GM12878 (cell line): ENCODE results near the gene PCDHGB5. TPM values are rescaled to one million over a fixed set of nuclear protein-coding genes. Genes with fewer than 3 reads are reported as not detected.

Source experiments
- ATAC-seq: fragments of 200-7000 bp; cut with Tn5 transposase; 3 replicates; pipeline ENCODE4 v1.9.1; 2020; ENCODE audit warnings: mild to moderate bottlenecking, moderate library complexity
- BruUV-seq: library from RNA; stranded (reverse); fragments of 400-500 nt; replicated peaks from 2 replicates; lab custom pipeline; 2021; lab: Mats Ljungman, UMichigan
- CTCF ChIA-PET: fragments of 300-600 bp; sonication (Branson Sonifier 250); formaldehyde crosslinking; extraction: SDS; loops from one replicate; lab custom pipeline; 2021; ENCODE audit warnings: inconsistent platforms; lab: Yijun Ruan, JAX
- POLR2A ChIA-PET: fragments of 350-600 bp; formaldehyde crosslinking; extraction: SDS; loops from one replicate; lab custom pipeline; 2021; ENCODE audit warnings: inconsistent platforms; lab: Charles Lee
- RAD21 ChIA-PET: fragments of 300-600 bp; sonication (Branson Sonifier 250); formaldehyde crosslinking; loops from one replicate; lab custom pipeline; 2023; ENCODE audit warnings: antibody characterized with exemption; ENCODE audit not compliant: unreplicated experiment; lab: Charles Lee
- SMC1A ChIA-PET: fragments of 300-600 bp; sonication (Branson Sonifier 250); formaldehyde crosslinking; loops from one replicate; lab custom pipeline; 2023; ENCODE audit not compliant: unreplicated experiment, uncharacterized antibody; lab: Charles Lee
- DNase-seq: peaks from one replicate; pipeline ENCODE4 v3.0.0-alpha.2; 2011; ENCODE audit warnings: low read depth, low spot score
- FAIRE-seq: peaks from 3 replicates; lab custom pipeline; 2011; peaks lifted over from hg19 to GRCh38; lab: Jason Lieb, UNC
- H2AFZ ChIP-seq: 2 replicates; pipeline ENCODE4 v1.6.0; 2011; ENCODE audit warnings: low read depth, low read length, control low read depth; ENCODE audit not compliant: control insufficient read depth
- H3K27ac ChIP-seq: 2 replicates; pipeline ENCODE4 v1.5.1; 2011; ENCODE audit warnings: control low read depth; ENCODE audit not compliant: control insufficient read depth, insufficient read depth
- H3K27me3 ChIP-seq, 2 experiments: replicated peaks in 1 of 2; 2 replicates each; pipeline versions ENCODE4 v1.6.0 to v1.6.1; 2011; ENCODE audit warnings: low read length in 1 of 2; ENCODE audit not compliant: control insufficient read depth in 2 of 2, insufficient read depth in 2 of 2
- H3K36me3 ChIP-seq, 2 experiments: 2 replicates each; pipeline ENCODE4 v1.5.1; 2011; ENCODE audit warnings: low read length in 1 of 2; ENCODE audit not compliant: control insufficient read depth in 2 of 2, insufficient read depth in 2 of 2
- H3K4me1 ChIP-seq: 2 replicates; pipeline ENCODE4 v1.6.1; 2011; ENCODE audit warnings: mild to moderate bottlenecking, low read length, moderate library complexity, mixed read lengths; ENCODE audit not compliant: control insufficient read depth, insufficient read depth
- H3K4me2 ChIP-seq: 2 replicates; pipeline ENCODE4 v1.6.0; 2011; ENCODE audit warnings: control low read depth; ENCODE audit not compliant: control insufficient read depth, insufficient read depth
- H3K4me3 ChIP-seq: fragments of 200-600 bp; sonication (generic); 2 replicates; pipeline ENCODE4 v1.5.1; 2016
- H3K79me2 ChIP-seq: 2 replicates; pipeline ENCODE4 v1.6.0; 2011; ENCODE audit warnings: low read length; ENCODE audit not compliant: control insufficient read depth, insufficient read depth
- H3K9ac ChIP-seq: 2 replicates; pipeline ENCODE4 v1.8.0; 2011; ENCODE audit warnings: low read length, control low read depth, mixed read lengths; ENCODE audit not compliant: control insufficient read depth, insufficient read depth
- H3K9me3 ChIP-seq: replicated peaks from 3 replicates; pipeline ENCODE4 v1.5.1; 2011; ENCODE audit warnings: mild to moderate bottlenecking, low read length; ENCODE audit not compliant: control insufficient read depth, insufficient read depth
- H4K20me1 ChIP-seq: 2 replicates; pipeline ENCODE4 v1.6.0; 2011; ENCODE audit not compliant: control insufficient read depth, insufficient read depth
- CBFB ChIP-seq: IDR thresholded peaks from 2 replicates; pipeline ENCODE4 v1.6.1; 2016; ENCODE audit warnings: antibody characterized with exemption, low read depth
- NR2C1 ChIP-seq: fragments of 450-650 bp; IDR thresholded peaks from 2 replicates; pipeline ENCODE4 v1.6.1; 2017; ENCODE audit warnings: antibody characterized with exemption, mild to moderate bottlenecking, moderate library complexity
- SRF ChIP-seq, 2 experiments: IDR thresholded peaks; 2 replicates each; pipeline ENCODE4 v1.6.1; 2011; ENCODE audit warnings: low read depth in 2 of 2, low read length in 2 of 2, mild to moderate bottlenecking in 1 of 2, moderate library complexity in 1 of 2
- YBX1 ChIP-seq: fragments of 450-650 bp; IDR thresholded peaks from 2 replicates; pipeline ENCODE4 v1.6.1; 2016; ENCODE audit warnings: antibody characterized with exemption
- ZNF384 ChIP-seq: IDR thresholded peaks from 2 replicates; pipeline ENCODE4 v1.6.1; 2012; ENCODE audit warnings: low read depth, mild to moderate bottlenecking, low read length, improper control_type of control experiment, borderline replicate concordance
- WGBS: methylation state at CpG from one replicate; pipeline ENCODE4 v1.1.6; 2016; ENCODE audit warnings: low lambda C conversion rate; ENCODE audit not compliant: insufficient replicate concordance, insufficient coverage; ENCODE audit errors: missing lambda C conversion rate; 5-methylcytosine and 5-hydroxymethylcytosine counted together
- in situ Hi-C: fragments of 300-500 bp; cut with MboI; formaldehyde crosslinking; loops from 9 replicates; pipeline ENCODE4 v1.14.3; 2018; ENCODE audit warnings: mixed read lengths
- intact Hi-C: fragments of 100-400 bp; cut with micrococcal nuclease; formaldehyde crosslinking; loops from one replicate; pipeline ENCODE4 v1.14.2; 2022; ENCODE audit not compliant: unreplicated experiment
- polyA plus RNA-seq, 11 experiments: library from polyadenylated mRNA; depleted of rRNA in 4 of 11; unstranded in 6 of 11; stranded (reverse) in 5 of 11; fragments of >200 nt; fragmentation: Nextera tagmentation in 4 of 11; fragmentation: Illumina TruSeq in 1 of 11; extraction: Ambion mirVana in 4 of 11; extraction: Trizol in 1 of 11; gene quantifications; 1 replicate in 1 of 11; 2 replicates in 10 of 11; pipeline versions ENCODE4 v1.2.1 to v1.2.3, GENCODE V29; 2011 to 2016; ENCODE audit warnings: inconsistent platforms in 2 of 11, missing spikeins in 2 of 11, low read depth in 1 of 11
- total RNA-seq, 4 experiments: library from RNA; depleted of rRNA in 3 of 4; stranded (reverse); fragments of >200 nt in 3 of 4; fragmentation: Illumina TruSeq in 1 of 4; extraction: Trizol in 1 of 4; gene quantifications; 2 replicates each; pipeline versions ENCODE4 v1.2.1 to v1.2.3, GENCODE V29; 2013 to 2021
- TF ChIP-seq, protein P1 (sequence below): fragments of 150-350 bp; IDR thresholded peaks from 2 replicates; pipeline ENCODE4 v1.6.1; 2014; ENCODE audit warnings: mild to moderate bottlenecking, low read depth, low read length
- TF ChIP-seq, protein P2 (sequence below): fragments of 450-650 bp; IDR thresholded peaks from 2 replicates; pipeline ENCODE4 v1.6.1; 2014; ENCODE audit warnings: mild to moderate bottlenecking
- TF ChIP-seq, protein P3 (sequence below): fragments of 450-650 bp; IDR thresholded peaks from 2 replicates; pipeline ENCODE4 v1.6.1; 2017; ENCODE audit warnings: mild to moderate bottlenecking
- TF ChIP-seq, protein P4 (sequence below): fragments of 450-650 bp; IDR thresholded peaks from 2 replicates; pipeline ENCODE4 v1.6.1; 2017; ENCODE audit warnings: mild to moderate bottlenecking, moderate library complexity

The PCDHGB5 gene
- total and polyA plus RNA-seq, 10 of the 15 experiments (the other 5 are each of a cell fraction or from before 2014, with no cell fraction given) = 0.02 to 2.3 (median 1.3) TPM; not detected in 1

DNA sequence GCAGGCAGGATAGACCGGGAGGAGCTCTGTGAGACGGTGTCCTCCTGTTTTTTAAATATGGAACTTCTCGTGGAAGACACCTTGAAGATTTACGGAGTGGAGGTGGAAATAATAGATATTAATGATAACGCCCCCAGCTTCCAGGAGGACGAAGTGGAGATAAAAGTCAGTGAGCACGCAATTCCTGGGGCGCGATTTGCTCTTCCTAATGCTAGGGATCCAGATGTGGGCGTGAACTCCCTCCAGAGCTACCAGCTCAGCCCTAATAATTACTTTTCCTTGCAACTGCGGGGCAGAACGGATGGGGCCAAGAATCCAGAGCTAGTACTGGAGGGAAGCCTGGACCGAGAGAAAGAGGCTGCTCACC lies 23.7 kb downstream of the PCDHGB5 start:
- Histone ChIP-seq H3K9me3 (peaks cover 15% of the 10 kb centered on the region; the same call in 2 of the 3 replicates), H3K27me3 (no peaks in the 10 kb centered on the region; a peak in 1 of 4 replicates), H3K79me2 (no peaks in the 10 kb centered on the region), H2AFZ (peak overlapping the region; percentile 98), H3K27ac (no peak overlapping the region)
- WGBS = 32% methylated on average over 13 of the region's 13 CpGs
- in situ Hi-C loops = no loop called here
- TF ChIP-seq CBFB = no peak
- TF ChIP-seq, protein P1, sequence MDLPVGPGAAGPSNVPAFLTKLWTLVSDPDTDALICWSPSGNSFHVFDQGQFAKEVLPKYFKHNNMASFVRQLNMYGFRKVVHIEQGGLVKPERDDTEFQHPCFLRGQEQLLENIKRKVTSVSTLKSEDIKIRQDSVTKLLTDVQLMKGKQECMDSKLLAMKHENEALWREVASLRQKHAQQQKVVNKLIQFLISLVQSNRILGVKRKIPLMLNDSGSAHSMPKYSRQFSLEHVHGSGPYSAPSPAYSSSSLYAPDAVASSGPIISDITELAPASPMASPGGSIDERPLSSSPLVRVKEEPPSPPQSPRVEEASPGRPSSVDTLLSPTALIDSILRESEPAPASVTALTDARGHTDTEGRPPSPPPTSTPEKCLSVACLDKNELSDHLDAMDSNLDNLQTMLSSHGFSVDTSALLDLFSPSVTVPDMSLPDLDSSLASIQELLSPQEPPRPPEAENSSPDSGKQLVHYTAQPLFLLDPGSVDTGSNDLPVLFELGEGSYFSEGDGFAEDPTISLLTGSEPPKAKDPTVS = no peak
- TF ChIP-seq, protein P2, sequence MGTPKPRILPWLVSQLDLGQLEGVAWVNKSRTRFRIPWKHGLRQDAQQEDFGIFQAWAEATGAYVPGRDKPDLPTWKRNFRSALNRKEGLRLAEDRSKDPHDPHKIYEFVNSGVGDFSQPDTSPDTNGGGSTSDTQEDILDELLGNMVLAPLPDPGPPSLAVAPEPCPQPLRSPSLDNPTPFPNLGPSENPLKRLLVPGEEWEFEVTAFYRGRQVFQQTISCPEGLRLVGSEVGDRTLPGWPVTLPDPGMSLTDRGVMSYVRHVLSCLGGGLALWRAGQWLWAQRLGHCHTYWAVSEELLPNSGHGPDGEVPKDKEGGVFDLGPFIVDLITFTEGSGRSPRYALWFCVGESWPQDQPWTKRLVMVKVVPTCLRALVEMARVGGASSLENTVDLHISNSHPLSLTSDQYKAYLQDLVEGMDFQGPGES = no peak
- TF ChIP-seq YBX1 = no peak
- no peak for TF ChIP-seq ZNF384
- TF ChIP-seq, protein P3, sequence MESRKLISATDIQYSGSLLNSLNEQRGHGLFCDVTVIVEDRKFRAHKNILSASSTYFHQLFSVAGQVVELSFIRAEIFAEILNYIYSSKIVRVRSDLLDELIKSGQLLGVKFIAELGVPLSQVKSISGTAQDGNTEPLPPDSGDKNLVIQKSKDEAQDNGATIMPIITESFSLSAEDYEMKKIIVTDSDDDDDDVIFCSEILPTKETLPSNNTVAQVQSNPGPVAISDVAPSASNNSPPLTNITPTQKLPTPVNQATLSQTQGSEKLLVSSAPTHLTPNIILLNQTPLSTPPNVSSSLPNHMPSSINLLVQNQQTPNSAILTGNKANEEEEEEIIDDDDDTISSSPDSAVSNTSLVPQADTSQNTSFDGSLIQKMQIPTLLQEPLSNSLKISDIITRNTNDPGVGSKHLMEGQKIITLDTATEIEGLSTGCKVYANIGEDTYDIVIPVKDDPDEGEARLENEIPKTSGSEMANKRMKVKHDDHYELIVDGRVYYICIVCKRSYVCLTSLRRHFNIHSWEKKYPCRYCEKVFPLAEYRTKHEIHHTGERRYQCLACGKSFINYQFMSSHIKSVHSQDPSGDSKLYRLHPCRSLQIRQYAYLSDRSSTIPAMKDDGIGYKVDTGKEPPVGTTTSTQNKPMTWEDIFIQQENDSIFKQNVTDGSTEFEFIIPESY = no peak
- TF ChIP-seq NR2C1 = no peak
- no peak for TF ChIP-seq SRF (IDR thresholded peaks at IDR 0.05; ENCODE audit: low read depth in 2 of 2, low read length in 2 of 2)
- TF ChIP-seq, protein P4, sequence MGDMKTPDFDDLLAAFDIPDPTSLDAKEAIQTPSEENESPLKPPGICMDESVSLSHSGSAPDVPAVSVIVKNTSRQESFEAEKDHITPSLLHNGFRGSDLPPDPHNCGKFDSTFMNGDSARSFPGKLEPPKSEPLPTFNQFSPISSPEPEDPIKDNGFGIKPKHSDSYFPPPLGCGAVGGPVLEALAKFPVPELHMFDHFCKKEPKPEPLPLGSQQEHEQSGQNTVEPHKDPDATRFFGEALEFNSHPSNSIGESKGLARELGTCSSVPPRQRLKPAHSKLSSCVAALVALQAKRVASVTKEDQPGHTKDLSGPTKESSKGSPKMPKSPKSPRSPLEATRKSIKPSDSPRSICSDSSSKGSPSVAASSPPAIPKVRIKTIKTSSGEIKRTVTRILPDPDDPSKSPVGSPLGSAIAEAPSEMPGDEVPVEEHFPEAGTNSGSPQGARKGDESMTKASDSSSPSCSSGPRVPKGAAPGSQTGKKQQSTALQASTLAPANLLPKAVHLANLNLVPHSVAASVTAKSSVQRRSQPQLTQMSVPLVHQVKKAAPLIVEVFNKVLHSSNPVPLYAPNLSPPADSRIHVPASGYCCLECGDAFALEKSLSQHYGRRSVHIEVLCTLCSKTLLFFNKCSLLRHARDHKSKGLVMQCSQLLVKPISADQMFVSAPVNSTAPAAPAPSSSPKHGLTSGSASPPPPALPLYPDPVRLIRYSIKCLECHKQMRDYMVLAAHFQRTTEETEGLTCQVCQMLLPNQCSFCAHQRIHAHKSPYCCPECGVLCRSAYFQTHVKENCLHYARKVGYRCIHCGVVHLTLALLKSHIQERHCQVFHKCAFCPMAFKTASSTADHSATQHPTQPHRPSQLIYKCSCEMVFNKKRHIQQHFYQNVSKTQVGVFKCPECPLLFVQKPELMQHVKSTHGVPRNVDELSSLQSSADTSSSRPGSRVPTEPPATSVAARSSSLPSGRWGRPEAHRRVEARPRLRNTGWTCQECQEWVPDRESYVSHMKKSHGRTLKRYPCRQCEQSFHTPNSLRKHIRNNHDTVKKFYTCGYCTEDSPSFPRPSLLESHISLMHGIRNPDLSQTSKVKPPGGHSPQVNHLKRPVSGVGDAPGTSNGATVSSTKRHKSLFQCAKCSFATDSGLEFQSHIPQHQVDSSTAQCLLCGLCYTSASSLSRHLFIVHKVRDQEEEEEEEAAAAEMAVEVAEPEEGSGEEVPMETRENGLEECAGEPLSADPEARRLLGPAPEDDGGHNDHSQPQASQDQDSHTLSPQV = no peak
- TF ChIP-seq, all 136 proteins: peak for 0
- ChIA-PET CTCF (interaction anchor here (0.5 to 10.9 kb wide), 40 partner anchors 9 to 469 kb away, joined by 3 to 245 read pairs (median 5); partner anchors contain the start of genes PCDHGA10, PCDHGA12, PCDHGB3 and PCDHGC3), POLR2A (interaction anchor here (1.0 to 1.2 kb wide), 2 partner anchors 9 to 142 kb away, joined by 3 to 5 read pairs; partner anchors contain the start of gene PCDHGA10), SMC1A (interaction anchor here (0.8 to 2.8 kb wide), 25 partner anchors 9 to 176 kb away, joined by 3 to 41 read pairs (median 5); partner anchors contain the start of genes PCDHGA10, PCDHGA12, PCDHGB3 and PCDHGC3), RAD21 (interaction anchor here (0.6 to 2.6 kb wide), 21 partner anchors 9 to 171 kb away, joined by 3 to 34 read pairs (median 6); partner anchors contain the start of genes PCDHGA10, PCDHGA12, PCDHGB3 and PCDHGC3)
- Histone ChIP-seq H3K4me3 (peak overlapping the region; percentile 76), H3K4me2 (peak overlapping the region; percentile 79), H3K36me3 (no peaks in the 10 kb centered on the region), H4K20me1 (no peaks in the 10 kb centered on the region), H3K9ac (peak overlapping the region; percentile 64), H3K4me1 (peaks cover 4% of the 10 kb centered on the region; the same call in 1 of the 2 replicates)
- BruUV-seq = no TSS peak
- DNase-seq (no peak), ATAC-seq (no peak), FAIRE-seq (no peak)
- intact Hi-C loops = loop anchor here (1.0 to 2.0 kb wide), 3 partner anchors 53 to 137 kb away; partner anchors contain the start of gene PCDHGC3
